HG02623 (cell line): Measurements from ENCODE around the gene OR8D2.
"Not testable (repeated sequence)": the region's sequence is repeated elsewhere in the genome, so short reads cannot be mapped to it uniquely, and the experiment has no call there.

Experiments used
- ATAC-seq: cut with Tn5 transposase; IDR thresholded peaks from one replicate; pipeline ENCODE4 v1.9.1; 2021; ENCODE audit warnings: moderate library complexity; ENCODE audit not compliant: unreplicated experiment

OR8D2 gene

GRCh38 chr11:124294687-124295086 lies 25.3 kb downstream of the OR8D2 start:
- no peak for ATAC-seq

GRCh38 chr11:124285610-124286344 lies 34.2 kb downstream of the OR8D2 start:
- no peak for ATAC-seq

- ATAC-seq = no peak
Observed at GRCh38 chr11:124278261-124278660, 41.7 kb downstream of the OR8D2 start.

- ATAC-seq = no peak
Observed at GRCh38 chr11:124277804-124278203, 42.2 kb downstream of the OR8D2 start.

- ATAC-seq = no peak
Observed at GRCh38 chr11:124277207-124277606, 42.8 kb downstream of the OR8D2 start.

- no peak for ATAC-seq
Observed at GRCh38 chr11:124276081-124276480, 43.9 kb downstream of the OR8D2 start.

GRCh38 chr11:124274000-124274399 lies 46.0 kb downstream of the OR8D2 start:
- no peak for ATAC-seq

- not testable (repeated sequence) for ATAC-seq
Observed at GRCh38 chr11:124270886-124271285, 49.1 kb downstream of the OR8D2 start.
